Measurements from ENCODE around the gene SCN5A. TPM values are rescaled to one million over a fixed set of nuclear protein-coding genes. Genes with fewer than 3 reads are reported as not detected.

The SCN5A gene
- total and polyA plus RNA-seq, 2 experiments from 2014 or later, result not detected

GRCh38 chr3:38611866-38612265, 37.6 kb downstream of the SCN5A start:
- Histone ChIP-seq H4K20me1 (ENCODE audit: insufficient read depth) (no peaks in the 10 kb centered on the region), H3K4me1 (ENCODE audit: insufficient read depth) (no peaks in the 10 kb centered on the region), H3F3A (ENCODE audit: insufficient read depth) (no peaks in the 10 kb centered on the region), H3K9me3 (ENCODE audit: low read depth) (no peaks in the 10 kb centered on the region), H3K27me3 (replicated peaks; ENCODE audit: insufficient read depth) (no peaks in the 10 kb centered on the region; the same call in 1 of the 2 replicates), H3K79me2 (ENCODE audit: insufficient read depth) (no peaks in the 10 kb centered on the region), H3K4me2 (ENCODE audit: unreplicated experiment) (no peak overlapping the region), H3K9me2 (ENCODE audit: insufficient read depth) (no peaks in the 10 kb centered on the region), H2AFZ (no peak overlapping the region), H3K9ac (no peak overlapping the region), H3K4me3 (no peak overlapping the region), H3K36me3 (ENCODE audit: low read depth) (no peaks in the 10 kb centered on the region), H3K27ac (no peak overlapping the region)
- WGBS, 2 experiments (ENCODE audit: low coverage in 1 of 2, low lambda C conversion rate in 2 of 2, missing lambda C conversion rate in 2 of 2), result 54 to 56% methylated on average over 4 of the region's 4 CpGs
- DNase-seq, result no peak
- TF ChIP-seq EZH2phosphoT487 (IDR thresholded peaks at IDR 0.05; ENCODE audit: insufficient read depth, low read depth) (no peak), EZH2 (IDR thresholded peaks at IDR 0.05; ENCODE audit: insufficient read depth, poor library complexity, severe bottlenecking) (no peak)
- in situ Hi-C loops (cut with MboI), result no loop called here

- H3K4me3 ChIP-seq, result no peak overlapping the region
- no peaks in the 10 kb centered on the region for H3K9me2 ChIP-seq (ENCODE audit: insufficient read depth)
- no peak overlapping the region for H3K9ac ChIP-seq
- H4K20me1 ChIP-seq (ENCODE audit: insufficient read depth), result no peaks in the 10 kb centered on the region
- no peak overlapping the region for H2AFZ ChIP-seq
- H3K36me3 ChIP-seq (ENCODE audit: low read depth), result no peaks in the 10 kb centered on the region
- no peaks in the 10 kb centered on the region for H3K9me3 ChIP-seq (ENCODE audit: low read depth)
- in situ Hi-C loops (cut with MboI), result no loop called here
- no peak for DNase-seq
- WGBS, 2 experiments (ENCODE audit: low coverage in 1 of 2, low lambda C conversion rate in 2 of 2, missing lambda C conversion rate in 2 of 2), result 58 to 59% methylated on average over 5 of the region's 5 CpGs
- no peak overlapping the region for H3K4me2 ChIP-seq (ENCODE audit: unreplicated experiment)
- H3K27me3 ChIP-seq (replicated peaks; ENCODE audit: insufficient read depth), result no peaks in the 10 kb centered on the region; the same call in 1 of the 2 replicates
- TF ChIP-seq EZH2phosphoT487 (IDR thresholded peaks at IDR 0.05; ENCODE audit: insufficient read depth, low read depth) (no peak), EZH2 (IDR thresholded peaks at IDR 0.05; ENCODE audit: insufficient read depth, poor library complexity, severe bottlenecking) (no peak)
- no peaks in the 10 kb centered on the region for H3F3A ChIP-seq (ENCODE audit: insufficient read depth)
- no peaks in the 10 kb centered on the region for H3K4me1 ChIP-seq (ENCODE audit: insufficient read depth)
- no peaks in the 10 kb centered on the region for H3K79me2 ChIP-seq (ENCODE audit: insufficient read depth)
- no peak overlapping the region for H3K27ac ChIP-seq
Measured at GRCh38 chr3:38610934-38611333, 38.6 kb downstream of the SCN5A start.

GRCh38 chr3:38610436-38610835, 39.1 kb downstream of the SCN5A start:
- DNase-seq, result no peak
- Histone ChIP-seq H3K79me2 (ENCODE audit: insufficient read depth) (no peaks in the 10 kb centered on the region), H3K4me1 (ENCODE audit: insufficient read depth) (no peaks in the 10 kb centered on the region), H3K27me3 (replicated peaks; ENCODE audit: insufficient read depth) (no peaks in the 10 kb centered on the region; the same call in 1 of the 2 replicates), H2AFZ (no peak overlapping the region), H3K4me3 (no peak overlapping the region), H3K9me3 (ENCODE audit: low read depth) (no peaks in the 10 kb centered on the region), H4K20me1 (ENCODE audit: insufficient read depth) (no peaks in the 10 kb centered on the region), H3K9ac (no peak overlapping the region), H3K27ac (no peak overlapping the region), H3K4me2 (ENCODE audit: unreplicated experiment) (no peak overlapping the region), H3K9me2 (ENCODE audit: insufficient read depth) (no peaks in the 10 kb centered on the region), H3F3A (ENCODE audit: insufficient read depth) (no peaks in the 10 kb centered on the region), H3K36me3 (ENCODE audit: low read depth) (no peaks in the 10 kb centered on the region)
- in situ Hi-C loops (cut with MboI), result no loop called here
- WGBS, 2 experiments (ENCODE audit: low coverage in 1 of 2, low lambda C conversion rate in 2 of 2, missing lambda C conversion rate in 2 of 2), result 40 to 63% methylated on average over 4 to 6 of the region's 6 CpGs
- TF ChIP-seq EZH2phosphoT487 (IDR thresholded peaks at IDR 0.05; ENCODE audit: insufficient read depth, low read depth), result no peak
- TF ChIP-seq EZH2 (IDR thresholded peaks at IDR 0.05; ENCODE audit: insufficient read depth, poor library complexity, severe bottlenecking), result no peak

GRCh38 chr3:38609386-38610111, 39.9 kb downstream of the SCN5A start:
- Histone ChIP-seq H3K27ac (no peak overlapping the region), H3K36me3 (ENCODE audit: low read depth) (no peaks in the 10 kb centered on the region), H3K4me2 (ENCODE audit: unreplicated experiment) (no peak overlapping the region), H3F3A (ENCODE audit: insufficient read depth) (no peaks in the 10 kb centered on the region), H3K4me1 (ENCODE audit: insufficient read depth) (no peaks in the 10 kb centered on the region), H3K9ac (no peak overlapping the region), H3K4me3 (no peak overlapping the region), H2AFZ (no peak overlapping the region), H3K9me3 (ENCODE audit: low read depth) (no peaks in the 10 kb centered on the region), H3K79me2 (ENCODE audit: insufficient read depth) (no peaks in the 10 kb centered on the region), H3K9me2 (ENCODE audit: insufficient read depth) (no peaks in the 10 kb centered on the region), H3K27me3 (replicated peaks; ENCODE audit: insufficient read depth) (no peaks in the 10 kb centered on the region; the same call in 1 of the 2 replicates), H4K20me1 (ENCODE audit: insufficient read depth) (no peaks in the 10 kb centered on the region)
- TF ChIP-seq EZH2phosphoT487 (IDR thresholded peaks at IDR 0.05; ENCODE audit: insufficient read depth, low read depth), result no peak
- no peak for TF ChIP-seq EZH2 (IDR thresholded peaks at IDR 0.05; ENCODE audit: insufficient read depth, poor library complexity, severe bottlenecking)
- in situ Hi-C loops (cut with MboI), result no loop called here
- DNase-seq, result no peak
- WGBS, 2 experiments (ENCODE audit: low coverage in 1 of 2, low lambda C conversion rate in 2 of 2, missing lambda C conversion rate in 2 of 2), result 70 to 77% methylated on average over 20 to 21 of the region's 21 CpGs

Data from GM23248 (cell line).